Cardiac septum (tissue), 1 donor: Measurements from ENCODE around the gene THBD. TPM values are rescaled to one million over a fixed set of nuclear protein-coding genes. Genes with fewer than 3 reads are reported as not detected.

ENCODE experiments used
- DNase-seq: peaks from one replicate; pipeline ENCODE4 v3.0.0-alpha.2; 2020; ENCODE audit warnings: low spot score
- intact Hi-C: fragments of 100-400 bp; cut with DNase I; formaldehyde crosslinking; loops from one replicate; pipeline ENCODE4 v1.14.0; 2022
- total RNA-seq: library from RNA; stranded (reverse); fragmentation: NEBNext Ultra II Directional; extraction: Animal tissue kit (Norgen Biotek cat#: 25700); gene quantifications from one replicate; pipeline ENCODE4 v1.2.1, GENCODE V29; 2021
- donor health status: DM: no; HTN: no; CAD: no.

Gene THBD
- total RNA-seq, 1 donor from 2014 or later, result 27.0 TPM

GRCh38 chr20:23065266-23066201, 16.1 kb upstream of the THBD start:
- no peak for DNase-seq
- intact Hi-C loops, result loop anchor here (10.0 kb wide), 1 partner anchor 271 kb away; no protein-coding TSS in a partner anchor

DNA sequence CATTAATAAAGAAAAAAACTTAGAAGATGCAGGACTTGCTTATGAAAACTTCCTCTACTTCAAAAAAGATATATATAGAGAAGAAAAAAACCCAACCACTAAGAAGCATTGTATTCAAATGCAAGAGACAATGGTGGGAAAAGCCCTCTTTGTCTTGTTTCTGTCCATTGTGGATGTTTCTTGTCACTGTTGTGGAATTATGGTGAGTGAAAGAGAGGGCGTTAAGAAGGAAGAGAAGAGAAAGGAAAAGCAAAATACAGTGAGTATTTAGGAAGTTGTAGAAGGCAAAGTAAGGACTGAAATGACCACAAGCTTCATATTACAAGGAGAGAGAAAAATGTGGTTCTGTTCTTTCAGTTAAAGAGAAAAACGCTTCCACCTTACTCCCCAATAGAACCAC, 14.1 kb upstream of the THBD start:
- DNase-seq, result no peak
- intact Hi-C loops, result loop anchor here (5.0 to 10.0 kb wide), 2 partner anchors 89 to 269 kb away; no protein-coding TSS in a partner anchor

DNA sequence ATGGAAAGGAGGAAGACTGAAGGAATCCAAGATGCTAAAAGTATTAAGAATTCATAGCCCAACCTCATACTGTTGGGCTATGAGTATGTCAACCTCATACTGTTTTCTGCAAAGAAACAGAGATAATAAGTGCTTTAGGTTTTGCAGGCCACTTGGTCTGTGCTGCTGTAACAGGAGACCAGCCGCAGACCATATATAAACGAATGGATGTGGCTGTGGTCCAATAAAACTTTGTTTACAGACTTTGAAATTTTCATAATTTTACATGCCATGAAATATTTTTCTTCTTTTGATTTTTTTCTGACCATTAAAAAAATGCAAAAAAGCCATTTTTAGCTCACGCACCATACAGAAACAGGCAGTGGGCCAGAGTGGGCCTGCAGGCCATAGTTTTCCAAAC, 13.7 kb upstream of the THBD start:
- intact Hi-C loops, result loop anchor here (5.0 to 10.0 kb wide), 2 partner anchors 89 to 268 kb away; no protein-coding TSS in a partner anchor
- DNase-seq, result no peak

- DNase-seq, result no peak
- intact Hi-C loops, result loop anchor here (5.0 to 10.0 kb wide), 2 partner anchors 90 to 268 kb away; no protein-coding TSS in a partner anchor
Measured at GRCh38 chr20:23062632-23063031, 13.2 kb upstream of the THBD start.

- no peak for DNase-seq
- intact Hi-C loops, result loop anchor here (5.0 to 10.0 kb wide), 2 partner anchors 90 to 267 kb away; no protein-coding TSS in a partner anchor
Measured at GRCh38 chr20:23061734-23062561, 12.5 kb upstream of the THBD start.

DNA sequence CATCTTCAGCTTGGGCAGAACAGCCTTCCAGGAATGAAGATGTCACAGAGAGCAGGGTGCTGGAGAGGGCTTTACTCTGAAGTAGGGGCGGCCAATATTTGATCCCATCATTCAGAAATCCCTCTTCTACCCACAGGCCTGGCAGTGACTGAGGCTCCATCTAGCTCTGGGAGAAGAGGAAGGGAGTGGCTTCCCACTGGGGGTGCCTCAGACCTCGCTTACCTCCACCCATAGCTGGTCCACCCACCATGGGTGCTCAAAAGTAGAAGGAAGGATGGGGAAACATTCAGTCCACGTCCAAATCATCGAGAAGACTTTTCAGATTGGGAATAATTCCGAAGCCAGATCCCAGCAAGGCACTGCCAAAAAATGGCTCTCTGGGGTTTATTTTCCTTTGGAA, 11.8 kb upstream of the THBD start:
- no peak for DNase-seq
- intact Hi-C loops, result loop anchor here (5.0 to 10.0 kb wide), 2 partner anchors 91 to 266 kb away; no protein-coding TSS in a partner anchor

DNA sequence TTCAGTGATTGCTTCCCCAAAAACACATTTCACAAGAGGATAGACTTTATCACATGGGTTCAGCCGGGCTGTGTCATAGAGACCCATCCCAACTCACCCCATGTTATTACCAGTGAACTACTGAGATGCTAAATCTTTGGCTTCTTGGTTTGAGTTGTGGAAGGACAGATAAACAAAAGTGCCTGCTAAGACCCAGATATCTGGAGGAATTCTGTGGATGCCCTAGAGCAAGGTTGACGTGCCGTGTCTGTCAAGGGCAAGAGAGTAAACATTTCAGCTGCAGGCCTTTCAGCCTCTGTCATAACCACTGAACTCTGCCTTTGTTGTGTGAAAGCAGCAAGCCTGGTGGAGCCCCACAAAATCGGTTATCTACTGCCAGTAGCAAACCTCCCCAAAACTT, 11.2 kb upstream of the THBD start:
- no peak for DNase-seq
- intact Hi-C loops, result loop anchor here (5.0 to 10.0 kb wide), 2 partner anchors 92 to 266 kb away; no protein-coding TSS in a partner anchor

DNA sequence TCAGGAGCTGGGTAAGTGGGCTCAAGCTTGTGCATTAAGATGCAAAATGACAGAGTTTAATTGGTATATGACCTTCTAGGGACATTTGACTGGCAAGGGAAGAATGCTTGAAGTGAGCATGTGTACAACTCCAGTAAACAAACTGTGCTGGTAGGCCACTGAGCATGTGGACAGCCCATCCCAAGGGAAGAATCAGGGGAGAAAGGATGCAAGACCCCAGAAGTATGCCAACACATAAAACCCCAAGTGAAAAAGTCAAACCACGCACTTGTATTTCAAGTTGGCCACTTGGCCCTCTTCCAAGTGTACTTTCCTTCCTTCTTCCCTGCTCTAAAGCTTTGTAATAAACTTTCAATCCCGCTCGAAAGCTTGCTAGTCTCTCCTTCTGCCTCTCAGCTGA, 10.4 kb upstream of the THBD start:
- intact Hi-C loops, result loop anchor here (5.0 to 10.0 kb wide), 3 partner anchors 92 to 285 kb away; no protein-coding TSS in a partner anchor
- no peak for DNase-seq

DNA sequence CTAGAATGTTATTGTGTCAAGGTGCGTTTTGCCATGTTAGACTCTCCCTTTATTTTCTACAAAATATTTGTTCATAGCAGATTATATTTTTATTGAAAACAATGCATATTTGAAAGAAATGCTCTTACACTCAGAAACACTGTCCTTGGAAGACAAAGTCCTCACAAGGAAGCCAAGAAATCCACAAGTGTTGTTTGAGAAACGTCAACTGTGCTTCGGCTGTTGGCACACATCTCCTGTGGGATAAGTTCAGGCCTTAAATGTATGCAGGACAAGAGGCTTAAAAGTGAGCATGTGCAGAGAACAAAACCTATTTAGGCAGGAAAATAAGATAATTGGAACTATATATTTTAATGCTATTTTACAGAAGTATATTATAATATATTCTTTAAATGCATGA, 9.5 kb upstream of the THBD start:
- intact Hi-C loops, result loop anchor here (10.0 kb wide), 1 partner anchor 286 kb away; no protein-coding TSS in a partner anchor
- DNase-seq, result no peak

DNA sequence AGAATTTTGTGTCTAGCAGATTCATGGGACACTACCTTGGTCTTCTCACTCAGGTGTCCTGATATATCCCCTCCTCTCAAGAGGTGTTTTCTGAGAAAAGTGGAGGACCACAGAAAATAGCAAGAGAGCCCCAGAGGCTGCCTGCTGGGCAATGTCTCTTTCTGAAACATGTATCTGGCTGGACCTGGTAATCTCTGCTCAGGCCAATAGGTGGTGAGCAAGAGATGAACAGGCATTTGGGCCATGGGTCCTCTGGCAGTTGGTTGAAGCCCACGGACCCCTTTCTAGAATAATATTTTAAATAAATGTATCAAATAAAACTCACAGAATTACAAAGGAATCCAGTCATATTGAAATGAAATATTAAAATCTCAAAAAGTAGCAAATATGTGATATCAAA, 8.8 kb upstream of the THBD start:
- intact Hi-C loops, result loop anchor here (10.0 kb wide), 1 partner anchor 287 kb away; no protein-coding TSS in a partner anchor
- no peak for DNase-seq

DNA sequence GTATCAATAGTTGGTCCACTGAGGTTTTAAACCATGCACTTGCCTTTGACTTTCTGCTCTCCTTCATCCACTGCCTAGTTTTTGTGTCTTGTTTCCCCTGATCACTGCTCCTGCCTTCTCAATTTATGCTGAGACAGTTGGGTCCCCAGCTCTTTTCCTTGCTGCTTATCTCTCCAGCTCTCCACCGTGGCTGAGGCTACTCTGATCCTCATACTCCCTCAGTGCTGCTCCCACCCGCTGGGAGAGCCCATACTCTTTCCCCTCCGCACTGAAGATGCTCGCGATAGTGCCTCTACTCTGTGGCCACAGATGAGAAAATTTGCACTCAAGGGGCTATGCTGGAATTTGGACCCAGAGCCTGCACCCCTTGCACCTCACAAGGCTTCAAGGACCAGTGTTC, 3.4 kb upstream of the THBD start:
- no peak for DNase-seq
- intact Hi-C loops, result loop anchor here (5.0 to 10.0 kb wide), 2 partner anchors 149 to 292 kb away; no protein-coding TSS in a partner anchor

- peak; percentile 89 for DNase-seq
- intact Hi-C loops, result loop anchor here (2.0 to 10.0 kb wide), 4 partner anchors 151 to 360 kb away; no protein-coding TSS in a partner anchor
Measured at GRCh38 chr20:23050847-23051627, 1.6 kb upstream of the THBD start.

DNA sequence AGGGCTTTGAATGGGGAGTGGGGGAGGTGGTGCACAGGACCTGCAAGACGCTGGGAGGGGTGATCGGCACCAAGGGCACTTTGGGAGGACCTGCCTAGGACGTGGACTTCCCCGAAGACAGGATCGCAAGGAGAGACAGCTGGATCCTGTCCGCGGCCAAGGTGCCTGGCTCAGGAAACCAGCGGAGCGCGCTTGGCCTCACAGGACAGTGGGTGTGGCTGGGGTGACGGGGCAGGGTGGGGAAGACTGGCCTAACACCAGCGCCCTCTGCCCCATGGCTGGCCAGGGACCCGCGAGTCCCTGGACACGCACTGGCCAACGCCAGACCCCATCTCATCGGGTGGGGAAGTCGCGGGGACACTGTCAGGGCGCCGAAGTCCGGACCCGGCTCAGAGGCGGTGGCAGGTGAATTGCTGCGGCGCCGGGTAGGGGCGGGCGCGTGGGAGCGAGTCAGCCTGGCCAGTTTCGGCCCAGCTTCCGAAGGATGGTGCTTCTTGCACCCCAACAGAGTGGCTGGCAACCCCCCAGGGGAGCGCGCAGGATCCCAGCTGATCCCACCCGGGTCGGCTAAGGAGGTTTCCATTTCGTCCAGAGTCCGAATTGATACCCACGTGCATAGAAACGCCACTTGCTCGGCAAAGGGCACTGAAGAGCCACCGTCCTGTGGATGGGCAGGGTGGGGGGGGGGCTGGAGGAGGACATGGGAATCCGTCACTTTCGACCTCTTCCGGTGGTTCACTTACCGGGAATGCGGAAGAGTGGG, 785 bp upstream of the THBD start:
- intact Hi-C loops, result loop anchor here (2.0 to 10.0 kb wide), 4 partner anchors 152 to 359 kb away; no protein-coding TSS in a partner anchor
- DNase-seq, result peak; percentile 90

DNA sequence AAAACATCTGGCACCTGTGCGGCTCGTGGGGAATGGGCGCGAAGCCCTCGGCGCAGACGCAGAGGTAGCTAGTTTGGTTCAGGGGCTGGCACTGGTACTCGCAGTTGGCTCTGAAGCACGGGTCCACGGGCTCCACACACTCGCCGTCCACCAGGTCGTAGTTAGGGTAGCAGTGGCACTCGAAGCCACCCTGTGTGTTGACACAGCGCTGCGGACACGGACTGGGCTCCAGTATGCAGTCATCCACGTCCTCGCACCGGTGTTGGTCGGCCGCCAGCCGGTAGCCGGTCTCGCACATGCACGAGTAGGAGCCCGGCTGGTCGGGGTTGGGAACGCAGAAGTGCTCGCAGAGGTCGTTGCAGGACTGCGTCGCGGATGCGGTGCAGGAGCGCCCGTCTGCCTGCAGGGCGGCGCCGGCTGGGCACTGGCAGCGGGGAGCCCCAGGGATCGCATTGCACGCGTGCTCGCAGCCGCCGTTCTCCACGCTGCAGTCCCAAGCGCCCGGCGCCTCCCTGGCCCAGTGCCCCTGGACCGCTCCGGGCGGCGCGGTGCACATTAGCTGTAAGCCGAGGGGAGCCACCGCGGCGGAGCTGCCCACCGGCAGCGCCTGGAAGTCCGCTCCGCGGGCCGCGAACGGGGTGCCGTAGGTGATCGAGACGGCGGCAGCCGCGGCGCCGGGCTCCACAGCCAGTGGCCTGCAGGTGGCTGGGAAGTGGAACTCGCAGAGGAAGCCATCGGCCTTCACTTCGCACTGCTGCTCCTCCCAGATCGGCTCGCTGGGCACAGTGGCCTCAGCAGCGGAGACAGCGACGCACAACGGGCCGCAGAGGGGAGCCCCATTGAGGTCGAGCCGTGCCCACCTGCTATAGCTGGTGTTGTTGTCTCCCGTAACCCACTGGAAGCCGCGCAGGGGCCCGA, 930 bp downstream of the THBD start:
- DNase-seq, result peak; percentile 93
- intact Hi-C loops, result loop anchor here (2.0 kb wide), 1 partner anchor 186 kb away; no protein-coding TSS in a partner anchor

- peak; percentile 81 for DNase-seq
- intact Hi-C loops, result loop anchor here (2.0 kb wide), 1 partner anchor 185 kb away; no protein-coding TSS in a partner anchor
Measured at GRCh38 chr20:23047738-23048214, 1.7 kb downstream of the THBD start.

DNA sequence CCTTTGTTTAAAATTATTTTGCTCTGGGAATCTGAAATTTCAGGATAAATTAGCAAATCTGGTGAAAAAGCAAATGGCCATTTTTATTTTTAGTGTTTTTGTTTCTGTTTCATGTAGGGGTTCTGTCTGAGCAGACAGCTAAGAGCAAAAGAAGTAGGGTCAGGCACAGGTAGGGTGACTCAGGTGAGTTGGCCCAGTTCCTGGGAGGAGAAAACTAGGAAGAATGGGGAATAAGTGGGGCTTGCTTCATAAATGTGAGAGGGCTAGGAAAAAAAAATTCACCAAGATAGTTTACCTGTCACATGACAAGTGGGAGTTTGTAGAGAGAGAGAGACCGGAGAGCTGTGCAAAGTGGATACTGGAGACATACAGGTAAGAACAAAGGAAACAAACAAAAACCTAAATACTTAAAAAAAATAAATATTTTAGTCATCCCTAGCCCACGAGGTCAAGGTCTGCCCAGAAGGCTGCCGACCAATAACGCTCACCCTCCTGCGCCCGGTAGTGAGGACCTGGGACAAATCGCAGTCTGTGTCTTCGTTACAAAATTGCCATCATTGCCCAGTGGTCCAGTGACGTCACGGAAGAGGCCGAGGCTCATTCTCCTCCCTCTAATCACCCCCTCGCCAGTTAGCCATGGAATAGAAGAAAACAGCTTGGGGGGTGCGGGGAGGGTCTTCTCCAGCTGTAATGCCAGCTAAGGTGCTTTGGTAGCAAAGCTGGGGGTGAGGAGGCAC, 2.3 kb downstream of the THBD start:
- DNase-seq, result no peak
- intact Hi-C loops, result no loop called here
